IMR-90 (cell line): Measurements from ENCODE around the gene PCDHGB3. TPM values are rescaled to one million over a fixed set of nuclear protein-coding genes. Genes with fewer than 3 reads are reported as not detected.

ENCODE experiments used
- ATAC-seq: fragments of 200-7000 bp; cut with Tn5 transposase; 2 replicates; pipeline ENCODE4 v1.9.1; 2020; ENCODE audit warnings: low read depth, mild to moderate bottlenecking, moderate library complexity
- BruUV-seq: library from RNA; stranded (reverse); fragments of 400-500 nt; replicated peaks from 2 replicates; lab custom pipeline; 2021; lab: Mats Ljungman, UMichigan
- CTCF ChIA-PET: fragments of 300-600 bp; formaldehyde crosslinking; extraction: SDS; loops from one replicate; lab custom pipeline; 2021; ENCODE audit warnings: antibody characterized with exemption; lab: Yijun Ruan, JAX
- POLR2A ChIA-PET: fragments of 300-600 bp; sonication (Branson Sonifier 250); formaldehyde crosslinking; loops from one replicate; lab custom pipeline; 2022; ENCODE audit warnings: antibody characterized with exemption; ENCODE audit not compliant: unreplicated experiment; lab: Charles Lee
- DNase-seq: peaks from one replicate; pipeline ENCODE4 v3.0.0; 2013
- H2AFZ ChIP-seq: replicated peaks from 2 replicates; pipeline ENCODE3; 2013; ENCODE audit warnings: low read length, mild to moderate bottlenecking; ENCODE audit not compliant: poor library complexity
- H2AK5ac ChIP-seq: 2 replicates; pipeline ENCODE4 v1.6.1; 2013; ENCODE audit warnings: low read depth, low read length, inconsistent platforms
- H2AK9ac ChIP-seq: replicated peaks from 2 replicates; pipeline ENCODE3; 2013; ENCODE audit warnings: mild to moderate bottlenecking, low read depth, low read length, moderate library complexity; ENCODE audit not compliant: poor library complexity
- H2BK120ac ChIP-seq: 2 replicates; pipeline ENCODE4 v1.6.1; 2013; ENCODE audit warnings: low read depth, low read length, inconsistent platforms
- H2BK15ac ChIP-seq: 3 replicates; pipeline ENCODE4 v1.6.1; 2013; ENCODE audit warnings: low read depth, low read length, inconsistent platforms
- H2BK20ac ChIP-seq: 2 replicates; pipeline ENCODE4 v1.6.1; 2013; ENCODE audit warnings: low read depth, mild to moderate bottlenecking, inconsistent platforms, low read length, moderate library complexity
- H2BK5ac ChIP-seq: 2 replicates; pipeline ENCODE4 v1.6.1; 2013; ENCODE audit warnings: mild to moderate bottlenecking, low read depth, low read length, inconsistent platforms; ENCODE audit not compliant: poor library complexity, severe bottlenecking
- H3K14ac ChIP-seq: replicated peaks from 2 replicates; pipeline ENCODE4 v1.6.1; 2013; ENCODE audit warnings: low read depth, low read length, inconsistent platforms
- H3K18ac ChIP-seq: 2 replicates; pipeline ENCODE4 v1.6.1; 2013; ENCODE audit warnings: low read depth, low read length, control low read depth
- H3K23ac ChIP-seq: 2 replicates; pipeline ENCODE4 v1.6.1; 2013; ENCODE audit warnings: low read depth, low read length, inconsistent platforms
- H3K27ac ChIP-seq: 2 replicates; pipeline ENCODE4 v1.5.1; 2013; ENCODE audit warnings: mild to moderate bottlenecking, control low read depth, low read length; ENCODE audit not compliant: insufficient read depth
- H3K27me3 ChIP-seq: 2 replicates; pipeline ENCODE4 v1.6.1; 2013; ENCODE audit warnings: low read length; ENCODE audit not compliant: control insufficient read depth, insufficient read depth
- H3K36me3 ChIP-seq: 2 replicates; pipeline ENCODE4 v1.6.1; 2013; ENCODE audit warnings: low read length, mixed read lengths; ENCODE audit not compliant: control insufficient read depth, insufficient read depth
- H3K4ac ChIP-seq: 2 replicates; pipeline ENCODE4 v1.6.1; 2013; ENCODE audit warnings: low read depth, low read length, inconsistent platforms
- H3K4me1 ChIP-seq: 2 replicates; pipeline ENCODE4 v1.6.1; 2013; ENCODE audit warnings: low read length, mixed read lengths; ENCODE audit not compliant: control insufficient read depth, insufficient read depth
- H3K4me2 ChIP-seq: 2 replicates; pipeline ENCODE4 v1.6.1; 2013; ENCODE audit warnings: low read depth, mild to moderate bottlenecking, control low read depth, low read length, moderate library complexity
- H3K4me3 ChIP-seq: 2 replicates; pipeline ENCODE4 v1.5.1; 2013; ENCODE audit warnings: low read depth, mild to moderate bottlenecking, control low read depth, low read length, moderate library complexity; ENCODE audit not compliant: insufficient read depth
- H3K56ac ChIP-seq: 2 replicates; pipeline ENCODE4 v1.6.1; 2013; ENCODE audit warnings: low read length, inconsistent platforms; ENCODE audit not compliant: insufficient read depth; ENCODE audit errors: extremely low read depth
- H3K79me1 ChIP-seq, 2 experiments: 2 replicates each; pipeline ENCODE4 v1.6.1; 2013; ENCODE audit warnings: low read length in 2 of 2, inconsistent platforms in 1 of 2, low read depth in 1 of 2
- H3K9ac ChIP-seq: 2 replicates; pipeline ENCODE4 v1.6.1; 2013; ENCODE audit warnings: low read depth, low read length, control low read depth
- H3K9me1 ChIP-seq: 2 replicates; pipeline ENCODE4 v1.6.1; 2013; ENCODE audit warnings: low read length, inconsistent platforms; ENCODE audit not compliant: insufficient read depth
- H3K9me3 ChIP-seq: 2 replicates; pipeline ENCODE4 v1.6.1; 2013; ENCODE audit warnings: low read length; ENCODE audit not compliant: control insufficient read depth, insufficient read depth
- H4K20me1 ChIP-seq: 2 replicates; pipeline ENCODE4 v1.6.1; 2013; ENCODE audit warnings: low read length, inconsistent platforms; ENCODE audit not compliant: insufficient read depth
- H4K5ac ChIP-seq: 2 replicates; pipeline ENCODE4 v1.6.1; 2013; ENCODE audit warnings: mild to moderate bottlenecking, low read depth, low read length, control low read depth
- H4K8ac ChIP-seq, 2 experiments: 2 replicates each; pipeline ENCODE4 v1.6.1; 2013; ENCODE audit warnings: low read depth in 2 of 2, low read length in 2 of 2, control low read depth in 1 of 2, inconsistent platforms in 1 of 2
- H4K91ac ChIP-seq: 2 replicates; pipeline ENCODE4 v1.6.1; 2013; ENCODE audit warnings: low read depth, low read length, inconsistent platforms; ENCODE audit not compliant: insufficient read depth
- CHD1 ChIP-seq: IDR thresholded peaks from 2 replicates; pipeline ENCODE4 v1.6.1; 2012; ENCODE audit warnings: low read depth, low read length, improper control_type of control experiment
- ELK1 ChIP-seq: fragments of 150-350 bp; IDR thresholded peaks from 2 replicates; pipeline ENCODE4 v1.6.1; 2016; ENCODE audit warnings: low read depth, mild to moderate bottlenecking, low read length, moderate library complexity, borderline replicate concordance
- FOS ChIP-seq: fragments of 150-350 bp; IDR thresholded peaks from 2 replicates; pipeline ENCODE4 v1.6.1; 2016; ENCODE audit warnings: low read depth, low read length
- MAZ ChIP-seq: IDR thresholded peaks from 2 replicates; pipeline ENCODE4 v1.6.1; 2012; ENCODE audit warnings: low read depth, mild to moderate bottlenecking, low read length, improper control_type of control experiment, moderate library complexity, borderline replicate concordance
- MXI1 ChIP-seq: IDR thresholded peaks from 2 replicates; pipeline ENCODE4 v1.6.1; 2012; ENCODE audit warnings: low read depth, mild to moderate bottlenecking, low read length, moderate library complexity, borderline replicate concordance
- POLR2A ChIP-seq: IDR thresholded peaks from 2 replicates; pipeline ENCODE4 v1.6.1; 2012; ENCODE audit warnings: mild to moderate bottlenecking, low read depth, low read length
- RAD21 ChIP-seq: IDR thresholded peaks from 2 replicates; pipeline ENCODE4 v1.6.1; 2012; ENCODE audit warnings: low read length, improper control_type of control experiment
- RCOR1 ChIP-seq: IDR thresholded peaks from 2 replicates; pipeline ENCODE4 v1.6.1; 2012; ENCODE audit warnings: mild to moderate bottlenecking, low read length, improper control_type of control experiment; ENCODE audit not compliant: insufficient replicate concordance
- SMC3 ChIP-seq: fragments of 150-350 bp; IDR thresholded peaks from 2 replicates; pipeline ENCODE4 v1.6.1; 2016; ENCODE audit warnings: low read depth, mild to moderate bottlenecking, antibody characterized with exemption, low read length, moderate library complexity
- WGBS, 2 experiments: methylation state at CpG; one replicate each; pipeline versions ENCODE4 v1.1.5 to v1.1.7; 2013; ENCODE audit warnings: missing lambda C conversion rate in 2 of 2; ENCODE audit not compliant: insufficient read length in 1 of 2; ENCODE audit errors: extremely low coverage in 2 of 2; 5-methylcytosine and 5-hydroxymethylcytosine counted together
- dilution Hi-C: fragments of 300-500 bp; cut with HindIII; formaldehyde crosslinking; loops from one replicate; pipeline ENCODE4 v1.14.3; 2018; ENCODE audit warnings: low sequenced_read_pairs; ENCODE audit not compliant: unreplicated experiment
- in situ Hi-C: fragments of 300-500 bp; cut with MboI; formaldehyde crosslinking; loops from 3 replicates; pipeline ENCODE4 v1.14.3; 2019; ENCODE audit warnings: low sequenced_read_pairs, inconsistent platforms, mixed read lengths
- intact Hi-C: fragments of 100-400 bp; cut with micrococcal nuclease; formaldehyde crosslinking; loops from 2 replicates; pipeline ENCODE4 v1.10.0; 2022
- polyA plus RNA-seq, 3 experiments: library from polyadenylated mRNA; depleted of rRNA; stranded (reverse); fragments of >200 nt; gene quantifications; 2 replicates each; pipeline ENCODE4 v1.2.3, GENCODE V29; 2012; ENCODE audit warnings: low replicate concordance in 1 of 3
- total RNA-seq: library from RNA; depleted of rRNA; stranded (reverse); fragments of >200 nt; gene quantifications from 2 replicates; pipeline ENCODE4 v1.2.3, GENCODE V29; 2012
- TF ChIP-seq, protein P1 (sequence below): conservative IDR thresholded peaks from 2 replicates; pipeline ENCODE4 v1.5.1; 2012; ENCODE audit warnings: mild to moderate bottlenecking, low read depth, low read length, improper control_type of control experiment

Gene PCDHGB3
- total and polyA plus RNA-seq, 2 of the 4 experiments (the other 2 are of a cell fraction): 3.4 to 5.9 TPM

DNA sequence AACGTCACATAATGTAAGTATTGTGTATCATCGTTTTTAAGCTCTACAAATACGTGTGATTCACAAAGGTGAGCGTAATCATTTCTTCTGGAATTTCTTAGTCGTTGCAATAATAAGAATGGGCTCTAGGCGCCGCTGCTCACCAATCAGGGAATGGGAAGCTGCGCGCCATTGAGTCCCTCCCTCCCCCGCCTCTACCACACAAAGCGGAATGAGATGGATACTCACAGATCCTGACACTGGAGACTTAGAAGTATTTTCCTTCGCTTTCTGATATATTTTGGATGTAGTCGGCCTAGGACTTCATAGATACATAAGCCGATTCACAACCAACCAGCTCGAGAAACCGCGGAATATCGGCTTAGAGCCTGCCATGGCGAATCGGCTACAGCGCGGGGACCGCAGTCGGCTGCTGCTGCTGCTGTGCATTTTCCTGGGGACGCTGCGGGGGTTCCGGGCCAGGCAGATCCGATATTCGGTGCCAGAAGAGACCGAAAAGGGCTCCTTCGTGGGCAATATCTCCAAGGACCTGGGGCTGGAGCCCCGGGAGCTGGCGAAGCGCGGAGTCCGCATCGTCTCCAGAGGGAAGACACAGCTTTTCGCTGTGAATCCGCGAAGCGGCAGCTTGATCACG, 50.9 kb downstream of the PCDHGB3 start, which contains the start of gene PCDHGA11:
Gene PCDHGA11, plus strand, starts transcription at position 197 of the 634 bp plus-strand sequence. Its CDS starts 177 bp downstream, at position 374.
- in situ Hi-C loops (no loop called here), intact Hi-C loops (no loop called here), dilution Hi-C loops (no loop called here)
- DNase-seq (peak; percentile 63), ATAC-seq (peak; percentile 57)
- H3K79me1 ChIP-seq: peaks cover 20 to 21% of the 10 kb centered on the region in 2 experiments; a peak in 3 of 4 replicates
- peak within 1 kb of the TSS; percentile 76 for H3K9ac ChIP-seq
- no peak within 1 kb of the TSS for H2BK120ac ChIP-seq
- H2AFZ ChIP-seq: peak within 1 kb of the TSS; percentile 26
- peak within 1 kb of the TSS; percentile 21; the same call in 1 of the 2 replicates for H3K23ac ChIP-seq
- no peak within 1 kb of the TSS for H4K8ac ChIP-seq
- H3K4me1 ChIP-seq: no peaks in the 10 kb centered on the region
- H3K9me1 ChIP-seq: no peaks in the 10 kb centered on the region
- POLR2A ChIA-PET: no interaction called here
- H2AK9ac ChIP-seq: peak within 1 kb of the TSS; percentile 31
- 16% methylated on average over 8 of the region's 42 CpGs; no CpG with 5 or more reads in 1 of the 2 experiments for WGBS, 2 experiments
- no peak within 1 kb of the TSS for H4K5ac ChIP-seq
- TF ChIP-seq POLR2A: no peak
- no peak for TF ChIP-seq MAZ
- TF ChIP-seq RCOR1: no peak
- TF ChIP-seq, protein P1, sequence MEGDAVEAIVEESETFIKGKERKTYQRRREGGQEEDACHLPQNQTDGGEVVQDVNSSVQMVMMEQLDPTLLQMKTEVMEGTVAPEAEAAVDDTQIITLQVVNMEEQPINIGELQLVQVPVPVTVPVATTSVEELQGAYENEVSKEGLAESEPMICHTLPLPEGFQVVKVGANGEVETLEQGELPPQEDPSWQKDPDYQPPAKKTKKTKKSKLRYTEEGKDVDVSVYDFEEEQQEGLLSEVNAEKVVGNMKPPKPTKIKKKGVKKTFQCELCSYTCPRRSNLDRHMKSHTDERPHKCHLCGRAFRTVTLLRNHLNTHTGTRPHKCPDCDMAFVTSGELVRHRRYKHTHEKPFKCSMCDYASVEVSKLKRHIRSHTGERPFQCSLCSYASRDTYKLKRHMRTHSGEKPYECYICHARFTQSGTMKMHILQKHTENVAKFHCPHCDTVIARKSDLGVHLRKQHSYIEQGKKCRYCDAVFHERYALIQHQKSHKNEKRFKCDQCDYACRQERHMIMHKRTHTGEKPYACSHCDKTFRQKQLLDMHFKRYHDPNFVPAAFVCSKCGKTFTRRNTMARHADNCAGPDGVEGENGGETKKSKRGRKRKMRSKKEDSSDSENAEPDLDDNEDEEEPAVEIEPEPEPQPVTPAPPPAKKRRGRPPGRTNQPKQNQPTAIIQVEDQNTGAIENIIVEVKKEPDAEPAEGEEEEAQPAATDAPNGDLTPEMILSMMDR: peak; percentile 64
- TF ChIP-seq MXI1: no peak
- TF ChIP-seq CHD1: no peak
- TF ChIP-seq FOS: no peak
- TF ChIP-seq RAD21: peak; percentile 70
- peak; percentile 55 for TF ChIP-seq SMC3
- no peak for TF ChIP-seq ELK1
- H4K20me1 ChIP-seq: no peaks in the 10 kb centered on the region
- H4K91ac ChIP-seq: no peak within 1 kb of the TSS
- no peak within 1 kb of the TSS for H2BK20ac ChIP-seq
- no TSS peak for BruUV-seq
- no peak within 1 kb of the TSS for H3K14ac ChIP-seq
- peak within 1 kb of the TSS; percentile 54 for H3K4me3 ChIP-seq
- no peak within 1 kb of the TSS for H3K56ac ChIP-seq
- peak within 1 kb of the TSS; percentile 26; the same call in 1 of the 2 replicates for H3K27ac ChIP-seq
- H2BK5ac ChIP-seq: no peak within 1 kb of the TSS
- CTCF ChIA-PET: interaction anchor here (0.6 to 2.2 kb wide), 16 partner anchors 9 to 146 kb away, joined by 3 to 19 read pairs (median 3); partner anchors contain the start of genes PCDHGA12 and PCDHGB6
- H2BK15ac ChIP-seq: no peak within 1 kb of the TSS
- H3K9me3 ChIP-seq: peaks cover 51% of the 10 kb centered on the region
- H3K27me3 ChIP-seq: no peaks in the 10 kb centered on the region
- no peak within 1 kb of the TSS for H3K4ac ChIP-seq
- H3K18ac ChIP-seq: no peak within 1 kb of the TSS
- peaks cover 29% of the 10 kb centered on the region for H3K36me3 ChIP-seq
- H3K4me2 ChIP-seq: peak within 1 kb of the TSS; percentile 62; the same call in 1 of the 2 replicates
- no peak within 1 kb of the TSS for H2AK5ac ChIP-seq
